Trophoblast cell (in vitro differentiated cells and primary cell): Measurements from ENCODE around the gene YAF2.

ENCODE experiments used
- DNase-seq, 2 donors: peaks; one replicate each; pipeline ENCODE4 v3.0.0-alpha.2; 2016
- H2AFZ ChIP-seq: 2 replicates; pipeline ENCODE4 v1.6.1; 2013; ENCODE audit warnings: low read length, moderate library complexity, mild to moderate bottlenecking; ENCODE audit not compliant: insufficient read depth, poor library complexity
- H2AK5ac ChIP-seq: 2 replicates; pipeline ENCODE4 v1.6.1; 2013; ENCODE audit warnings: mild to moderate bottlenecking, low read length
- H2BK120ac ChIP-seq: 2 replicates; pipeline ENCODE4 v1.6.1; 2013; ENCODE audit warnings: low read length, mild to moderate bottlenecking, moderate library complexity; ENCODE audit not compliant: insufficient read depth, poor library complexity
- H2BK12ac ChIP-seq: 2 replicates; pipeline ENCODE4 v1.6.1; 2013; ENCODE audit warnings: mild to moderate bottlenecking, low read length, moderate library complexity
- H2BK5ac ChIP-seq: 2 replicates; pipeline ENCODE4 v1.6.1; 2013; ENCODE audit warnings: low read length, low read depth, moderate library complexity, mild to moderate bottlenecking; ENCODE audit not compliant: poor library complexity
- H3K14ac ChIP-seq: 2 replicates; pipeline ENCODE4 v1.6.1; 2013; ENCODE audit warnings: mild to moderate bottlenecking, low read length
- H3K18ac ChIP-seq: 2 replicates; pipeline ENCODE4 v1.6.1; 2013; ENCODE audit warnings: mild to moderate bottlenecking, low read length
- H3K23ac ChIP-seq: 2 replicates; pipeline ENCODE4 v1.6.1; 2013; ENCODE audit warnings: low read length
- H3K27ac ChIP-seq: 2 replicates; pipeline ENCODE4 v1.5.1; 2013; ENCODE audit warnings: low read depth, mild to moderate bottlenecking, inconsistent platforms, low read length, moderate library complexity
- H3K27me3 ChIP-seq: 2 replicates; pipeline ENCODE4 v1.6.1; 2013; ENCODE audit warnings: inconsistent platforms, mild to moderate bottlenecking, low read length, moderate library complexity; ENCODE audit not compliant: insufficient read depth
- H3K36me3 ChIP-seq, 2 experiments: 1 replicate in 1 of 2; 2 replicates in 1 of 2; pipeline ENCODE4 v1.6.1; 2013; ENCODE audit warnings: low read length in 2 of 2, mild to moderate bottlenecking in 2 of 2, moderate library complexity in 1 of 2; ENCODE audit not compliant: insufficient read depth in 2 of 2, control insufficient read depth in 1 of 2
- H3K4ac ChIP-seq: 2 replicates; pipeline ENCODE4 v1.6.1; 2013; ENCODE audit warnings: low read depth, mild to moderate bottlenecking, low read length, moderate library complexity
- H3K4me1 ChIP-seq, 2 experiments: 1 replicate in 1 of 2; 2 replicates in 1 of 2; pipeline ENCODE4 v1.6.1; 2013; ENCODE audit warnings: low read length in 2 of 2, mild to moderate bottlenecking in 2 of 2, moderate library complexity in 1 of 2; ENCODE audit not compliant: insufficient read depth in 2 of 2, control insufficient read depth in 1 of 2
- H3K4me2 ChIP-seq: 2 replicates; pipeline ENCODE4 v1.6.1; 2013; ENCODE audit warnings: inconsistent platforms, mild to moderate bottlenecking, low read length, moderate library complexity
- H3K4me3 ChIP-seq: 2 replicates; pipeline ENCODE4 v1.5.1; 2013; ENCODE audit warnings: mild to moderate bottlenecking, low read depth, low read length, inconsistent platforms
- H3K79me1 ChIP-seq: one replicate; pipeline ENCODE4 v1.6.1; 2013; ENCODE audit warnings: low read length
- H3K79me2 ChIP-seq: 2 replicates; pipeline ENCODE4 v1.6.1; 2013; ENCODE audit warnings: low read length, mild to moderate bottlenecking; ENCODE audit not compliant: control insufficient read depth, insufficient read depth, poor library complexity
- H3K9ac ChIP-seq: 2 replicates; pipeline ENCODE4 v1.6.1; 2013; ENCODE audit warnings: mild to moderate bottlenecking, low read length
- H3K9me3 ChIP-seq: 2 replicates; pipeline ENCODE4 v1.6.1; 2013; ENCODE audit warnings: low read depth, mild to moderate bottlenecking, control low read depth, inconsistent platforms, low read length; ENCODE audit not compliant: insufficient read depth
- H4K12ac ChIP-seq: 2 replicates; pipeline ENCODE4 v1.6.1; 2013; ENCODE audit warnings: low read depth, mild to moderate bottlenecking, low read length, moderate library complexity
- H4K8ac ChIP-seq: 2 replicates; pipeline ENCODE4 v1.6.1; 2013; ENCODE audit warnings: low read depth, mild to moderate bottlenecking, low read length, moderate library complexity
- H4K91ac ChIP-seq: one replicate; pipeline ENCODE4 v1.6.1; 2013; ENCODE audit warnings: low read depth, mild to moderate bottlenecking, low read length, moderate library complexity
- WGBS: extraction: QIAGEN DNeasy Blood & Tissue Kit; methylation state at CpG from one replicate; pipeline ENCODE4 v1.1.7; 2013; ENCODE audit warnings: missing lambda C conversion rate; ENCODE audit not compliant: insufficient read length, insufficient coverage; ENCODE audit errors: extremely low coverage; 5-methylcytosine and 5-hydroxymethylcytosine counted together

The YAF2 gene

DNA sequence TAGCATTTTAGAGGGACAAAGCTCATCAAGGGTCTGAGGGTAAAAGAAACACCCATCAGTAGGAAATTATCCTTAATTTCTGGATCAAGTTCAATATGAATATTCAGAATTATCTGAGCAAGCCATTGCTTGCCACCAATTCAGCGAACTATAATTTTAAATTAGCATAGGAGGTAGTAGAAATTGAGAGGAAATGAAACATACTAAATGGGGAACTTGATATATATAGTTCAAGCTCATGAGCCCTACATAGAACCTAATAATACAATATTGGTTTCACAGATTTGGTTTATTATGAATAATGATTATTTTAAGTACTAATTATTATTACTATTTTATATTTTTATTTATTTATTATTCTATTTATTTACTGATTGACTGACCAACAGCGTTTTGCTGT is 51.3 kb downstream of the YAF2 start:
- Histone ChIP-seq H4K12ac (no peak overlapping the region), H3K4me1 (no peaks in the 10 kb centered on the region), H2AFZ (no peak overlapping the region), H2BK5ac (no peak overlapping the region), H2BK120ac (no peak overlapping the region), H3K4ac (no peak overlapping the region), H3K9me3 (no peaks in the 10 kb centered on the region), H3K27me3 (no peaks in the 10 kb centered on the region), H3K27ac (no peak overlapping the region), H3K79me1 (no peaks in the 10 kb centered on the region), H3K23ac (no peak overlapping the region), H3K14ac (no peak overlapping the region), H2AK5ac (no peak overlapping the region), H3K4me2 (no peak overlapping the region), H3K36me3 (no peaks in the 10 kb centered on the region), H3K18ac (no peak overlapping the region), H3K4me3 (no peak overlapping the region), H4K91ac (no peak overlapping the region), H4K8ac (no peak overlapping the region), H3K79me2 (no peaks in the 10 kb centered on the region), H3K9ac (no peak overlapping the region), H2BK12ac (no peak overlapping the region)
- DNase-seq = no peak
- no CpG with 5 or more reads among the region's 2 CpGs for WGBS

DNA sequence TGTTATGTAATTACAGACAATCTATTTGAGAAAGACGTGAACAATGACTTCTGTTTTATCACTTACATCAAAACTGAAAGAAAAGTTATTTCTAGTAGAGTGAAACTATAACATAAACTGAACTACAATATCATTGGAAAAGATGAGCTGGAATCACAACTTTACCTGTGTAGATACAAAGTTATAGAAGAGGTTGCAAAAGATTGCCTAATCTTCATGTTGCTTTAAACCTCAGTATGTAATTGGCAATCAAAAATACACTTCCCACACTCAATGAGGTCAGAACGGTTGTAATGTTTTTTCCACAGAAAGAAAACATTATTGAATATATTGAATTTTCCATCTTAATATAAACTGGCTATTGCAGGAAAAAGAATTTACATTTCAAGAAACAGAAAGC is 55.7 kb downstream of the YAF2 start:
- H2BK12ac ChIP-seq = no peak overlapping the region
- H3K27ac ChIP-seq = no peak overlapping the region
- no peak overlapping the region for H2AK5ac ChIP-seq
- no peaks in the 10 kb centered on the region for H3K36me3 ChIP-seq
- H3K27me3 ChIP-seq = no peaks in the 10 kb centered on the region
- H2BK120ac ChIP-seq = no peak overlapping the region
- H4K8ac ChIP-seq = no peak overlapping the region
- H3K14ac ChIP-seq = no peak overlapping the region
- no peak overlapping the region for H2AFZ ChIP-seq
- no peaks in the 10 kb centered on the region for H3K79me1 ChIP-seq
- H3K4me2 ChIP-seq = no peak overlapping the region
- H3K79me2 ChIP-seq = no peaks in the 10 kb centered on the region
- H3K4ac ChIP-seq = no peak overlapping the region
- H3K4me1 ChIP-seq = no peaks in the 10 kb centered on the region
- H3K9ac ChIP-seq = no peak overlapping the region
- WGBS = no CpG with 5 or more reads among the region's 2 CpGs
- H3K9me3 ChIP-seq = no peaks in the 10 kb centered on the region
- no peak overlapping the region for H4K91ac ChIP-seq
- H3K18ac ChIP-seq = no peak overlapping the region
- H4K12ac ChIP-seq = no peak overlapping the region
- DNase-seq = no peak
- H2BK5ac ChIP-seq = no peak overlapping the region
- no peak overlapping the region for H3K4me3 ChIP-seq
- H3K23ac ChIP-seq = no peak overlapping the region

DNA sequence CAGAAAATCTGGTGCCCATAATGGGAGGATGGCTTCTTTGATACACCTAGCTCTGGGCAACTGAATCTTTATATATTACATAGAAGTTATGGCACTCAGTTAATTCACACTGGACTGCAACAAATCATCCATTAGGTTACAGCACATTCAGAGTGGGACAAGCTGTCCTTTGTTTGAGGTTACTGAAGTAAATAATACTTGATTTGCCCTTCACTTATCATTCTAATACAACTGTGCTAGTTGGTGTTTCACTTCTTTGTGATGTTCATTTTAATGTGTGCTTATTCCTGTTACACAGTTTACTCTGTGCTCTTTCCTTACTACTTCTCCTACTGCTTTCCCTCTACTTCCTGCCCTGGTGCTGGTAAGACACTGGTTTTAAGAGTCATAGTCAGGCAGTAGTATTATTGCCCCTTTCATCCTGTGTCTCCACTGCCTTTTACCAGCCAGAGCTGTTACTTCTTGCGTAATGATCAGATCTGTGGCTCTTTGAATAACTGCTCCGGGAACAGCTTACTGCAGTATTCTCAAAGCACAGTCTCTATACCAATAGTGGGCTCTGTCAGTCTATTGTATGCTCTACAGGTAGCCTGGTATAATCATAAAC is 57.0 kb downstream of the YAF2 start:
- WGBS = no CpG with 5 or more reads among the region's 2 CpGs
- no peaks in the 10 kb centered on the region for H3K9me3 ChIP-seq
- no peaks in the 10 kb centered on the region for H3K79me2 ChIP-seq
- H3K23ac ChIP-seq = no peak overlapping the region
- H3K4ac ChIP-seq = no peak overlapping the region
- no peak overlapping the region for H3K14ac ChIP-seq
- H3K4me3 ChIP-seq = no peak overlapping the region
- H4K91ac ChIP-seq = no peak overlapping the region
- H2BK5ac ChIP-seq = no peak overlapping the region
- no peaks in the 10 kb centered on the region for H3K79me1 ChIP-seq
- H2AFZ ChIP-seq = no peak overlapping the region
- no peak overlapping the region for H3K18ac ChIP-seq
- no peak overlapping the region for H2AK5ac ChIP-seq
- H3K9ac ChIP-seq = no peak overlapping the region
- no peak overlapping the region for H3K4me2 ChIP-seq
- DNase-seq = no peak
- H3K36me3 ChIP-seq = no peaks in the 10 kb centered on the region
- H3K27ac ChIP-seq = no peak overlapping the region
- H3K4me1 ChIP-seq = no peaks in the 10 kb centered on the region
- H4K8ac ChIP-seq = no peak overlapping the region
- H2BK12ac ChIP-seq = no peak overlapping the region
- no peak overlapping the region for H4K12ac ChIP-seq
- no peaks in the 10 kb centered on the region for H3K27me3 ChIP-seq
- H2BK120ac ChIP-seq = no peak overlapping the region

DNA sequence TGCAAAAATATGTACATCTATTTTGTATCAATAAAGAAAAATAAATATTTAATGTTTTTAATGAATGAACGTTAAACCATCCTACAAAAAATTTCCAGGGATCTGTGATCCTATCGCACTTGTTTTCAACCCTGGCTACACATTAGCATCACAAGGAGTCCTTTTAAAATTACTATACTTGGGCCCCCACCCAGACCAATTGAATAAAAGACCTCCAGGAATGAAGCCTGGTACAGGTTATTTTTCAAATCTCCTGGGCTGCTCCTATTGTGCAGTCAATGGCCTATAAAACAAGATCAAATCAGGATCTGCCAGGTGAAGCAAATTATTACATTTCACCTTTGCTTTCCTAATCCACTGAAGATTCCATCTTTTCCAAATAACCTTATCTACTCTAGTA is 59.9 kb downstream of the YAF2 start:
- peaks cover 1% of the 10 kb centered on the region for H3K9me3 ChIP-seq
- no peak overlapping the region for H2BK12ac ChIP-seq
- H3K23ac ChIP-seq = no peak overlapping the region
- H2AFZ ChIP-seq = no peak overlapping the region
- no peak overlapping the region for H3K14ac ChIP-seq
- H3K4ac ChIP-seq = no peak overlapping the region
- H2AK5ac ChIP-seq = no peak overlapping the region
- H3K4me2 ChIP-seq = no peak overlapping the region
- no peaks in the 10 kb centered on the region for H3K36me3 ChIP-seq
- no peaks in the 10 kb centered on the region for H3K79me2 ChIP-seq
- no CpG with 5 or more reads among the region's 2 CpGs for WGBS
- H3K18ac ChIP-seq = no peak overlapping the region
- H4K12ac ChIP-seq = no peak overlapping the region
- H2BK5ac ChIP-seq = no peak overlapping the region
- no peaks in the 10 kb centered on the region for H3K79me1 ChIP-seq
- H3K27ac ChIP-seq = no peak overlapping the region
- H4K8ac ChIP-seq = no peak overlapping the region
- H3K27me3 ChIP-seq = no peaks in the 10 kb centered on the region
- H3K4me1 ChIP-seq = no peaks in the 10 kb centered on the region
- no peak overlapping the region for H2BK120ac ChIP-seq
- no peak overlapping the region for H3K9ac ChIP-seq
- no peak overlapping the region for H3K4me3 ChIP-seq
- DNase-seq = no peak
- H4K91ac ChIP-seq = no peak overlapping the region
